ENCODE data around the gene NUP205. TPM values are rescaled to one million over a fixed set of nuclear protein-coding genes. Genes with fewer than 3 reads are reported as not detected.

Gene NUP205
- total RNA-seq, 2 experiments from 2014 or later, result 50.6 to 54.7 TPM

- Mint-ChIP-seq H3K4me3 (no peak overlapping the region), H3K36me3 (ENCODE audit: low read depth) (no peaks in the 10 kb centered on the region), H3K27me3 (peaks cover 4% of the 10 kb centered on the region), H3K4me1 (ENCODE audit: low read depth) (no peaks in the 10 kb centered on the region), H3K9me3 (no peaks in the 10 kb centered on the region), H3K27ac (no peak overlapping the region)
- Histone ChIP-seq H3K4me3 (ENCODE audit: low read length) (no peak overlapping the region), H3K27ac (ENCODE audit: low read depth in 1 of 2, low read length in 2 of 2) (no peak overlapping the region), H3K4me1 (ENCODE audit: insufficient read depth, low read length) (peaks cover 5% of the 10 kb centered on the region), H3K9me3 (ENCODE audit: control insufficient read depth in 1 of 2, insufficient read depth in 1 of 2, low read length in 2 of 2) (no peaks in the 10 kb centered on the region), H3K27me3 (ENCODE audit: control insufficient read depth in 1 of 2, insufficient read depth in 2 of 2, low read length in 2 of 2) (no peaks in the 10 kb centered on the region), H3K36me3 (ENCODE audit: insufficient read depth, low read length) (no peaks in the 10 kb centered on the region)
- ATAC-seq (ENCODE audit: poor library complexity) (no peak), DNase-seq (no peak)
- TF ChIP-seq CTCF (IDR thresholded peaks at IDR 0.05), result no peak
- intact Hi-C loops (cut with DNase I, micrococcal nuclease), result loop anchor here in 1 of 2 experiments (1.0 to 10.0 kb wide), 2 partner anchors 42 to 1099 kb away; partner anchors contain the start of gene AKR1B1
- ChIA-PET POLR2A (no interaction called here), CTCF (no interaction called here)
Observed at GRCh38 chr7:135553346-135553745, 4.4 kb upstream of the NUP205 start.

- peaks cover 13% of the 10 kb centered on the region for H3K4me1 ChIP-seq (ENCODE audit: insufficient read depth, low read length)
- peak; percentile 29 to 85 (median 52) for DNase-seq
- TF ChIP-seq CTCF (IDR thresholded peaks at IDR 0.05), result peak; percentile 57
- ChIA-PET CTCF (interaction anchor here (0.6 to 1.2 kb wide), 5 partner anchors 11 to 277 kb away, joined by 3 read pairs; no protein-coding TSS in a partner anchor), POLR2A (interaction anchor here (1.0 to 1.5 kb wide), 7 partner anchors 12 to 388 kb away, joined by 3 to 9 read pairs (median 4); partner anchors contain the start of genes CNOT4, CYREN and WDR91)
- peak overlapping the region; percentile 99 for H3K4me3 ChIP-seq (ENCODE audit: low read length)
- H3K36me3 ChIP-seq (ENCODE audit: insufficient read depth, low read length), result peaks cover 3% of the 10 kb centered on the region
- H3K4me1 Mint-ChIP-seq (ENCODE audit: low read depth), result peaks cover 20% of the 10 kb centered on the region
- no peaks in the 10 kb centered on the region for H3K9me3 Mint-ChIP-seq
- no peak overlapping the region for H3K4me3 Mint-ChIP-seq
- H3K27me3 ChIP-seq (ENCODE audit: control insufficient read depth in 1 of 2, insufficient read depth in 2 of 2, low read length in 2 of 2), result no peaks in the 10 kb centered on the region
- peak overlapping the region; percentile 93 to 99 for H3K27ac ChIP-seq (ENCODE audit: low read depth in 1 of 2, low read length in 2 of 2)
- H3K27me3 Mint-ChIP-seq, result no peaks in the 10 kb centered on the region
- peaks cover 13% of the 10 kb centered on the region for H3K36me3 Mint-ChIP-seq (ENCODE audit: low read depth)
- intact Hi-C loops (cut with DNase I, micrococcal nuclease), result loop anchor here (1.0 to 10.0 kb wide), 7 partner anchors 48 to 1241 kb away; partner anchors contain the start of genes AKR1B1 (in 1 of the 2), CNOT4 (in 1 of the 2), SLC35B4 (in 1 of the 2) and WDR91 (in 1 of the 2)
- peak; percentile 57 for ATAC-seq (ENCODE audit: poor library complexity)
- H3K27ac Mint-ChIP-seq, result no peak overlapping the region
- no peaks in the 10 kb centered on the region for H3K9me3 ChIP-seq (ENCODE audit: control insufficient read depth in 1 of 2, insufficient read depth in 1 of 2, low read length in 2 of 2)
Observed at GRCh38 chr7:135558337-135558767, 635 bp downstream of the NUP205 start.

- DNase-seq (no peak), ATAC-seq (ENCODE audit: poor library complexity) (no peak)
- no peaks in the 10 kb centered on the region for H3K9me3 Mint-ChIP-seq
- no peak overlapping the region for H3K27ac Mint-ChIP-seq
- H3K36me3 ChIP-seq (ENCODE audit: insufficient read depth, low read length), result peaks cover 3% of the 10 kb centered on the region
- peaks cover 20% of the 10 kb centered on the region for H3K4me1 Mint-ChIP-seq (ENCODE audit: low read depth)
- H3K36me3 Mint-ChIP-seq (ENCODE audit: low read depth), result peaks cover 13% of the 10 kb centered on the region
- H3K4me1 ChIP-seq (ENCODE audit: insufficient read depth, low read length), result peaks cover 16% of the 10 kb centered on the region
- intact Hi-C loops (cut with DNase I, micrococcal nuclease), result loop anchor here (1.0 to 10.0 kb wide), 7 partner anchors 49 to 1242 kb away; partner anchors contain the start of genes AKR1B1 (in 1 of the 2), CNOT4 (in 1 of the 2), SLC35B4 (in 1 of the 2) and WDR91 (in 1 of the 2)
- H3K27ac ChIP-seq (ENCODE audit: low read depth in 1 of 2, low read length in 2 of 2), result peak overlapping the region; percentile 93 to 99
- H3K4me3 ChIP-seq (ENCODE audit: low read length), result peak overlapping the region; percentile 99
- no peaks in the 10 kb centered on the region for H3K27me3 Mint-ChIP-seq
- CTCF ChIA-PET, result interaction anchor here (0.6 kb wide), 1 partner anchor 78 kb away, joined by 3 read pairs; no protein-coding TSS in a partner anchor
- H3K27me3 ChIP-seq (ENCODE audit: control insufficient read depth in 1 of 2, insufficient read depth in 2 of 2, low read length in 2 of 2), result no peaks in the 10 kb centered on the region
- POLR2A ChIA-PET, result interaction anchor here (1.0 to 1.5 kb wide), 4 partner anchors 11 to 348 kb away, joined by 4 to 9 read pairs (median 6); partner anchors contain the start of genes CNOT4 and WDR91
- TF ChIP-seq CTCF (IDR thresholded peaks at IDR 0.05), result no peak
- H3K4me3 Mint-ChIP-seq, result no peak overlapping the region
- H3K9me3 ChIP-seq (ENCODE audit: control insufficient read depth in 1 of 2, insufficient read depth in 1 of 2, low read length in 2 of 2), result no peaks in the 10 kb centered on the region
Observed at GRCh38 chr7:135558881-135559280, 1.2 kb downstream of the NUP205 start.
